GM12878 (cell line): ENCODE results near the gene NHLRC4. TPM values are rescaled to one million over a fixed set of nuclear protein-coding genes. Genes with fewer than 3 reads are reported as not detected.
A peak's percentile ranks its signal among the peaks of the same experiment; 100 is the strongest.

Experiments used
- ATAC-seq: fragments of 200-7000 bp; cut with Tn5 transposase; 3 replicates; pipeline ENCODE4 v1.9.1; 2020; ENCODE audit warnings: mild to moderate bottlenecking, moderate library complexity
- BruUV-seq: library from RNA; stranded (reverse); fragments of 400-500 nt; replicated peaks from 2 replicates; lab custom pipeline; 2021; lab: Mats Ljungman, UMichigan
- CTCF ChIA-PET: fragments of 300-600 bp; sonication (Branson Sonifier 250); formaldehyde crosslinking; extraction: SDS; loops from one replicate; lab custom pipeline; 2021; ENCODE audit warnings: inconsistent platforms; lab: Yijun Ruan, JAX
- POLR2A ChIA-PET: fragments of 350-600 bp; formaldehyde crosslinking; extraction: SDS; loops from one replicate; lab custom pipeline; 2021; ENCODE audit warnings: inconsistent platforms; lab: Charles Lee
- RAD21 ChIA-PET: fragments of 300-600 bp; sonication (Branson Sonifier 250); formaldehyde crosslinking; loops from one replicate; lab custom pipeline; 2023; ENCODE audit warnings: antibody characterized with exemption; ENCODE audit not compliant: unreplicated experiment; lab: Charles Lee
- SMC1A ChIA-PET: fragments of 300-600 bp; sonication (Branson Sonifier 250); formaldehyde crosslinking; loops from one replicate; lab custom pipeline; 2023; ENCODE audit not compliant: unreplicated experiment, uncharacterized antibody; lab: Charles Lee
- DNase-seq: peaks from one replicate; pipeline ENCODE4 v3.0.0-alpha.2; 2011; ENCODE audit warnings: low read depth, low spot score
- FAIRE-seq: peaks from 3 replicates; lab custom pipeline; 2011; peaks lifted over from hg19 to GRCh38; lab: Jason Lieb, UNC
- H2AFZ ChIP-seq: 2 replicates; pipeline ENCODE4 v1.6.0; 2011; ENCODE audit warnings: low read depth, low read length, control low read depth; ENCODE audit not compliant: control insufficient read depth
- H3K27ac ChIP-seq: 2 replicates; pipeline ENCODE4 v1.5.1; 2011; ENCODE audit warnings: control low read depth; ENCODE audit not compliant: control insufficient read depth, insufficient read depth
- H3K27me3 ChIP-seq, 2 experiments: replicated peaks in 1 of 2; 2 replicates each; pipeline versions ENCODE4 v1.6.0 to v1.6.1; 2011; ENCODE audit warnings: low read length in 1 of 2; ENCODE audit not compliant: control insufficient read depth in 2 of 2, insufficient read depth in 2 of 2
- H3K36me3 ChIP-seq, 2 experiments: 2 replicates each; pipeline ENCODE4 v1.5.1; 2011; ENCODE audit warnings: low read length in 1 of 2; ENCODE audit not compliant: control insufficient read depth in 2 of 2, insufficient read depth in 2 of 2
- H3K4me1 ChIP-seq: 2 replicates; pipeline ENCODE4 v1.6.1; 2011; ENCODE audit warnings: mild to moderate bottlenecking, low read length, moderate library complexity, mixed read lengths; ENCODE audit not compliant: control insufficient read depth, insufficient read depth
- H3K4me2 ChIP-seq: 2 replicates; pipeline ENCODE4 v1.6.0; 2011; ENCODE audit warnings: control low read depth; ENCODE audit not compliant: control insufficient read depth, insufficient read depth
- H3K4me3 ChIP-seq: fragments of 200-600 bp; sonication (generic); 2 replicates; pipeline ENCODE4 v1.5.1; 2016
- H3K79me2 ChIP-seq: 2 replicates; pipeline ENCODE4 v1.6.0; 2011; ENCODE audit warnings: low read length; ENCODE audit not compliant: control insufficient read depth, insufficient read depth
- H3K9ac ChIP-seq: 2 replicates; pipeline ENCODE4 v1.8.0; 2011; ENCODE audit warnings: low read length, control low read depth, mixed read lengths; ENCODE audit not compliant: control insufficient read depth, insufficient read depth
- H3K9me3 ChIP-seq: replicated peaks from 3 replicates; pipeline ENCODE4 v1.5.1; 2011; ENCODE audit warnings: mild to moderate bottlenecking, low read length; ENCODE audit not compliant: control insufficient read depth, insufficient read depth
- H4K20me1 ChIP-seq: 2 replicates; pipeline ENCODE4 v1.6.0; 2011; ENCODE audit not compliant: control insufficient read depth, insufficient read depth
- EED ChIP-seq: sonication (generic); IDR thresholded peaks from 2 replicates; pipeline ENCODE4 v1.6.1; 2016; ENCODE audit warnings: antibody characterized with exemption, low read depth
- IKZF1 ChIP-seq: fragments of 450-650 bp; conservative IDR thresholded peaks from 2 replicates; pipeline ENCODE4 v1.6.1; 2017; ENCODE audit warnings: antibody characterized with exemption, mild to moderate bottlenecking
- JUNB ChIP-seq: IDR thresholded peaks from 2 replicates; pipeline ENCODE4 v1.6.1; 2016; ENCODE audit warnings: antibody characterized with exemption, mild to moderate bottlenecking
- KDM1A ChIP-seq: fragments of 200-600 bp; sonication (generic); IDR thresholded peaks from 2 replicates; pipeline ENCODE4 v1.6.1; 2016; ENCODE audit warnings: borderline replicate concordance
- MTA2 ChIP-seq: fragments of 450-650 bp; IDR thresholded peaks from 2 replicates; pipeline ENCODE4 v1.6.1; 2016; ENCODE audit warnings: low read depth, mild to moderate bottlenecking, moderate library complexity
- NRF1 ChIP-seq: conservative IDR thresholded peaks from 2 replicates; pipeline ENCODE4 v1.6.1; 2011; ENCODE audit warnings: mild to moderate bottlenecking, low read depth, low read length, improper control_type of control experiment
- POLR2A ChIP-seq: IDR thresholded peaks from 2 replicates; pipeline ENCODE4 v1.6.1; 2011; ENCODE audit warnings: low read depth, mild to moderate bottlenecking, low read length
- RAD51 ChIP-seq: fragments of 450-650 bp; IDR thresholded peaks from 2 replicates; pipeline ENCODE4 v1.6.1; 2016; ENCODE audit warnings: moderate library complexity, mild to moderate bottlenecking, inconsistent platforms
- WGBS: methylation state at CpG from one replicate; pipeline ENCODE4 v1.1.6; 2016; ENCODE audit warnings: low lambda C conversion rate; ENCODE audit not compliant: insufficient replicate concordance, insufficient coverage; ENCODE audit errors: missing lambda C conversion rate; 5-methylcytosine and 5-hydroxymethylcytosine counted together
- in situ Hi-C: fragments of 300-500 bp; cut with MboI; formaldehyde crosslinking; loops from 9 replicates; pipeline ENCODE4 v1.14.3; 2018; ENCODE audit warnings: mixed read lengths
- intact Hi-C: fragments of 100-400 bp; cut with micrococcal nuclease; formaldehyde crosslinking; loops from one replicate; pipeline ENCODE4 v1.14.2; 2022; ENCODE audit not compliant: unreplicated experiment
- polyA plus RNA-seq, 11 experiments: library from polyadenylated mRNA; depleted of rRNA in 4 of 11; unstranded in 6 of 11; stranded (reverse) in 5 of 11; fragments of >200 nt; fragmentation: Nextera tagmentation in 4 of 11; fragmentation: Illumina TruSeq in 1 of 11; extraction: Ambion mirVana in 4 of 11; extraction: Trizol in 1 of 11; gene quantifications; 1 replicate in 1 of 11; 2 replicates in 10 of 11; pipeline versions ENCODE4 v1.2.1 to v1.2.3, GENCODE V29; 2011 to 2016; ENCODE audit warnings: inconsistent platforms in 2 of 11, missing spikeins in 2 of 11, low read depth in 1 of 11
- total RNA-seq, 4 experiments: library from RNA; depleted of rRNA in 3 of 4; stranded (reverse); fragments of >200 nt in 3 of 4; fragmentation: Illumina TruSeq in 1 of 4; extraction: Trizol in 1 of 4; gene quantifications; 2 replicates each; pipeline versions ENCODE4 v1.2.1 to v1.2.3, GENCODE V29; 2013 to 2021

NHLRC4 gene
- total and polyA plus RNA-seq, 10 of the 15 experiments (the other 5 are each of a cell fraction or from before 2014, with no cell fraction given) = 0.07 to 1.1 (median 0.57) TPM; not detected in 3

GRCh38 chr16:534135-534534 lies 32.7 kb upstream of the NHLRC4 start:
- 90% methylated on average over 18 of the region's 21 CpGs for WGBS
- Histone ChIP-seq H3K9me3 (no peaks in the 10 kb centered on the region), H3K9ac (no peak overlapping the region), H3K27ac (no peak overlapping the region), H4K20me1 (no peaks in the 10 kb centered on the region), H2AFZ (no peak overlapping the region), H3K4me2 (no peak overlapping the region), H3K79me2 (peaks cover 31% of the 10 kb centered on the region), H3K4me3 (no peak overlapping the region), H3K36me3 (peaks cover 0 to 24% of the 10 kb centered on the region in 2 experiments; a peak in 3 of 4 replicates), H3K4me1 (peaks cover 5% of the 10 kb centered on the region; the same call in 1 of the 2 replicates), H3K27me3 (no peaks in the 10 kb centered on the region)
- POLR2A ChIA-PET = no interaction called here
- SMC1A ChIA-PET = interaction anchor here (0.6 kb wide), 1 partner anchor 103 kb away, joined by 3 read pairs; no protein-coding TSS in a partner anchor
- CTCF ChIA-PET = no interaction called here
- no peak for ATAC-seq
- no peak for DNase-seq
- no peak for FAIRE-seq
- intact Hi-C loops (no loop called here), in situ Hi-C loops (loop anchor here (5.0 kb wide), 1 partner anchor 33 kb away; the partner anchor contains the start of genes NHLRC4 and PIGQ)
- BruUV-seq = no TSS peak
- RAD21 ChIA-PET = no interaction called here
- TF ChIP-seq EED (no peak), MTA2 (no peak)

GRCh38 chr16:534856-535445 lies 31.9 kb upstream of the NHLRC4 start:
- Histone ChIP-seq H3K4me3 (no peak overlapping the region), H3K9ac (no peak overlapping the region), H4K20me1 (no peaks in the 10 kb centered on the region), H3K36me3 (peaks cover 0 to 23% of the 10 kb centered on the region in 2 experiments; a peak in 3 of 4 replicates), H2AFZ (no peak overlapping the region), H3K4me2 (no peak overlapping the region), H3K79me2 (peaks cover 23% of the 10 kb centered on the region), H3K27ac (no peak overlapping the region), H3K9me3 (no peaks in the 10 kb centered on the region), H3K4me1 (no peaks in the 10 kb centered on the region), H3K27me3 (no peaks in the 10 kb centered on the region)
- no TSS peak for BruUV-seq
- ATAC-seq = no peak
- 95% methylated on average over 27 of the region's 27 CpGs for WGBS
- ChIA-PET SMC1A (no interaction called here), CTCF (no interaction called here), POLR2A (no interaction called here), RAD21 (no interaction called here)
- intact Hi-C loops = no loop called here
- DNase-seq = no peak
- no peak for FAIRE-seq
- TF ChIP-seq NRF1 (no peak), JUNB (no peak), POLR2A (peak; percentile 30; the same call in 1 of the 2 replicates), RAD51 (no peak), IKZF1 (no peak), KDM1A (no peak)
- in situ Hi-C loops = loop anchor here (5.0 kb wide), 1 partner anchor 32 kb away; the partner anchor contains the start of genes NHLRC4 and PIGQ
